Measurements from ENCODE around the gene ZNF277.

The ZNF277 gene

GRCh38 chr7:112280267-112280666 lies 73.8 kb downstream of the ZNF277 start:
- TF ChIP-seq CTCF (IDR thresholded peaks at IDR 0.05) (no peak), ZFX (IDR thresholded peaks at IDR 0.05; ENCODE audit: borderline replicate concordance) (no peak)
- no peak overlapping the region for H3K27ac ChIP-seq

DNA sequence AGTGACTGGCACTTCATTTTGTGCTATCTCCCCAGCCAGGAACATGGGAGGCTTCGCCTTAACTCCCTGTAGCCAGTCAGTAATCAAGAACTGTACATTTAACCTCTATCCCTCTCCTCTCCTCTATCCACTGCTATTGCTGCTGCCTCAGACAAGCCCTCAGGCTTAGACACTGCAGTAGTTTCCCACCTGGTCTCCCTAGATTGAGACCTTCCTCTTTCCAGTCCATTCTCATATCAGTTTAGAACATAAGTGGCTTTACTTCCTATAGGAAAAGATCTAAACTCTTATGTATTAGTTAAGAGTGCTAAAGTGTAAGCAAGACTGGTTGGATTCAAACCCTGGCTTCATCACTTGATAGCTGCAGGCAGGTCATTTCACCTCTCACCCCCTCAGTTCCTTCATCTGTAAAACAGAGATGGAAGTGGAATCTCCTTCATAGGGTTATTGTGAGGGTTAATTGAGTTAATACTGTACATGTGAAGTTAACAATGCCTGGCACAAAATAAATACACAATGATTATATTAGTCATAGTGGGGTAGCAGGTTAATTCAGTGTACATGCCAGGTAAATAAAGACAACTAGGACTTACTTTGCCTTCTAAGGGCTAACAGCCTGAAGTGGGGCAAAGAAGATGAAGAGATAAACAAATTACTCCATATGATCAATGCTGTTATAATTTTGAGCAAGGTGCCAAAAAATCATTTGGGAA lies 76.1 kb downstream of the ZNF277 start:
- TF ChIP-seq CTCF (IDR thresholded peaks at IDR 0.05) (no peak), ZFX (IDR thresholded peaks at IDR 0.05; ENCODE audit: borderline replicate concordance) (no peak)
- no peak overlapping the region for H3K27ac ChIP-seq

DNA sequence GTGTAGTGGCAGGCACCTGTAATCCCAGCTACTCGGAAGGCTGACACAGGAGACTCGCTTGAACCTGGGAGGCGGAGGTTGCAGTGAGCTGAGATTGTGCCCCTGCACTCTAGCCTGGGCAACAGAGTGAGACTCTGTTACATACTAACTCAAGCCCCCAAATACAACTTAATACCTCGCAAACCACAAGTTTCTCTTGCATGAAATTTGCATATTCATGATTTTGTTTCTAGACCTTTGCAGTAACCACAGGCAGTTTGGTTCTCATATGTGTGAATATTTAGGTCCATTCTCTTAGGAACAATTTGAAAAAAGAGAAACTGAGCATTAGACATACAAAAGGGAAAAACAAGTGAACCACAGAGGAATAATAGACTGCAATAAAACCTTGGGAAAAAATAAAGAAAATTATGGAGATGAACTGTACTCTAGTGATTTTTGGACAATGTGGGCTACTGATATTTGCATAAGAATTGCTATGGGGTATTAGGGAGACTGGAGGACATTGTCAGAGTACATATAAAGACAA lies 77.0 kb downstream of the ZNF277 start:
- TF ChIP-seq ZFX (IDR thresholded peaks at IDR 0.05; ENCODE audit: borderline replicate concordance) (no peak), CTCF (IDR thresholded peaks at IDR 0.05) (no peak)
- no peak overlapping the region for H3K27ac ChIP-seq

DNA sequence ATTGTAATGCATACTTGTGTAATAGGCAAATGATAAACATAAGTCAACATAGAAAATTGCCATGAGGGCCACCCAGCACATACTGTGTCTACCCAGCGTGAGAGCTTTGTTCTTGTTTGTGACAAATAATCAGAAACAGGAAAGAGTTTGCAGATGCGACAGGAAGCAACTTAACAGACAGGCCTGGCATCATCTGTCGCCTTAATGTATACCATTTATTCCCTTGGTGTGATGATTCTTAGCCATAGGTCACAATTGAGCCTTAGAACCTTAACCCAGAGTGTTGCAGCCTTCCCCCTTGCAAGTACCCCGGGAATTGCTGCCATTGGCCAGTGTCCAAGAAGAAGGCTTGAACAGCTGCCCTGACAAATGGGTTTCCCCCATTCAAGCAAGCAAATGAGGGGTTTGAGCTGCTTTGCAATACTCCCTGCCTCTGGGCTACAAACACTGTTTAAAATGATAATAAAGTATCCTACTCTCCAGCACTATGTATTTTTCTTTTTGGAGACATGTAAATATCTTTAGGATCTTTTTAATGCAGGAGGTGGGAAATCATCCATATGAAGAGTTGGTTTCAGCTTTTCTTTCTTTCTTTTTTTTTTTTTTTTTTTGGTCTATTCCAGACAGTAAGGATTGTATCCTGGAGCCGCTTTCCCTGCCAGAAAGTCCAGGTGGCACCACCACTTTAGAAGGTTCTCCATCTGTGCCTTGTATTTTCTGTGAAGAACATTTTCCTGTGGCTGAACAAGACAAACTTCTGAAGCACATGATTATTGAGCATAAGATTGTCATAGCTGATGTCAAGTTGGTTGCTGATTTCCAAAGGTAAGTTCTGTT lies 80.0 kb downstream of the ZNF277 start:
- TF ChIP-seq CTCF (IDR thresholded peaks at IDR 0.05): no peak
- TF ChIP-seq ZFX (IDR thresholded peaks at IDR 0.05; ENCODE audit: borderline replicate concordance): no peak

DNA sequence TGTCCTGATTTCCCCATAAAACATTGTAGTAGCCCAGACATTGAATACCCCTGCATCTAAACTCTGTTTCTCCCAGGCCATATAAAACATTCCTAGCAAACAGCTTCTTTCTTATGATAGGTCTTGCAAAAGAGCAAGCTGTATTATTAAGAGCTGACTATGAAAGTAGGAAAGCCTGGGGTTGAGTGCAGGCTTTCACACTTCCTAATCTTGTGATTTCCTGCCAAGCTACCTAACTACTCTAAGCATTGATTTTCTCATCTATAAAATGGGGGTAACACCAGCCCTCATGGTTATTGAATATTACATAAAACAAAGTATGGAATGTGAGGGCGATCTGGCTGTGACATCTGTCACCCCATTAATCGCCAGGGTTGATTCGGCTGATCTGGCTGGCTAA lies 81.8 kb downstream of the ZNF277 start:
- no peak overlapping the region for H3K27ac ChIP-seq
- no peak for TF ChIP-seq CTCF (IDR thresholded peaks at IDR 0.05)
- TF ChIP-seq ZFX (IDR thresholded peaks at IDR 0.05; ENCODE audit: borderline replicate concordance): no peak

More for the DNA sequence above, 80.0 kb downstream of the ZNF277 start:
- H3K27ac ChIP-seq: no peak overlapping the region

DNA sequence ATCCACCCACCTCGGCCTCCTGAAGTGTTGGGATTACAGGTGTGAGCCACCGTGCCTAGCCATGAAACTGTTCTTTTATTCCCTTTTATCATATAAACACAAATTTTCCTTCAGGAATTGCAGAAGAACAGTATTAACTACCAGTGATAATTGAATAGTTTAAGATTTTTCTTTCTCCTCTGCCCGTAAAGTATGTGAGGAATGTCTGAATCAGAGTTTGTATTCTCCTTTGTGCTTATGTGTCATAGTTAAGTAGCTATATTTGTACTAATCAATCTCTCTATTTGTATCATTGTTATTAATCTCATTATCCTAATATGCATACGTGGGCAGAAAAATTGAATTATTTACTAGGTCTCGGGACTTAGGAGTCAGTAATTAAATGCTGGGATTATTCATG lies 83.6 kb downstream of the ZNF277 start:
- no peak for TF ChIP-seq CTCF (IDR thresholded peaks at IDR 0.05)
- TF ChIP-seq ZFX (IDR thresholded peaks at IDR 0.05; ENCODE audit: borderline replicate concordance): no peak
- H3K27ac ChIP-seq: no peak overlapping the region

GRCh38 chr7:112292162-112292561 lies 85.7 kb downstream of the ZNF277 start:
- no peak overlapping the region for H3K27ac ChIP-seq
- TF ChIP-seq ZFX (IDR thresholded peaks at IDR 0.05; ENCODE audit: borderline replicate concordance): no peak
- no peak for TF ChIP-seq CTCF (IDR thresholded peaks at IDR 0.05)
